HL-60 (cell line): ENCODE measurements around the gene CLEC18A.

Experiments
- CTCF ChIP-seq: IDR thresholded peaks from one replicate; pipeline ENCODE4 v1.5.1; 2011; ENCODE audit warnings: low read length, control low read depth, inconsistent platforms; ENCODE audit not compliant: insufficient read depth
- GABPA ChIP-seq: IDR thresholded peaks from 2 replicates; pipeline ENCODE4 v1.6.1; 2012; ENCODE audit warnings: low read depth
- SPI1 ChIP-seq: IDR thresholded peaks from 2 replicates; pipeline ENCODE4 v1.6.1; 2012; ENCODE audit warnings: low read depth, mild to moderate bottlenecking, borderline replicate concordance

GRCh38 chr16:69926241-69926640, 24.9 kb upstream of the CLEC18A start:
- no peak for TF ChIP-seq SPI1
- no peak for TF ChIP-seq GABPA
- TF ChIP-seq CTCF: no peak
